Mesendoderm (in vitro differentiated cells): ENCODE results near the gene PLCE1.

Experiments
- DNase-seq: peaks from one replicate; pipeline ENCODE4 v3.0.0; 2013
- H2AK5ac ChIP-seq: 2 replicates; pipeline ENCODE4 v1.6.1; 2013; ENCODE audit warnings: low read length, inconsistent platforms
- H2BK120ac ChIP-seq: 2 replicates; pipeline ENCODE4 v1.6.1; 2013; ENCODE audit warnings: low read depth, mild to moderate bottlenecking, low read length, moderate library complexity, mixed read lengths
- H2BK15ac ChIP-seq: replicated peaks from 2 replicates; pipeline ENCODE4 v1.6.1; 2013; ENCODE audit warnings: low read depth, mild to moderate bottlenecking, moderate library complexity
- H2BK5ac ChIP-seq: 2 replicates; pipeline ENCODE4 v1.6.1; 2013; ENCODE audit warnings: low read length, inconsistent platforms
- H3K18ac ChIP-seq: 2 replicates; pipeline ENCODE4 v1.6.1; 2013; ENCODE audit warnings: mild to moderate bottlenecking, low read length, mixed read lengths
- H3K23ac ChIP-seq: one replicate; pipeline ENCODE4 v1.6.1; 2013; ENCODE audit warnings: low read length
- H3K27ac ChIP-seq: 2 replicates; pipeline ENCODE4 v1.5.1; 2013; ENCODE audit warnings: low read depth, mild to moderate bottlenecking, inconsistent platforms, low read length, moderate library complexity
- H3K27me3 ChIP-seq: 2 replicates; pipeline ENCODE4 v1.6.1; 2013; ENCODE audit warnings: low read length, control low read depth, mild to moderate bottlenecking, inconsistent platforms; ENCODE audit not compliant: insufficient read depth, poor library complexity
- H3K36me3 ChIP-seq: 2 replicates; pipeline ENCODE4 v1.6.1; 2013; ENCODE audit warnings: low read length, inconsistent platforms; ENCODE audit not compliant: control insufficient read depth, insufficient read depth
- H3K4ac ChIP-seq: one replicate; pipeline ENCODE4 v1.6.1; 2013; ENCODE audit warnings: low read depth, mild to moderate bottlenecking, low read length, moderate library complexity
- H3K4me1 ChIP-seq: 2 replicates; pipeline ENCODE4 v1.6.1; 2013; ENCODE audit warnings: low read depth, low read length, inconsistent platforms; ENCODE audit not compliant: control insufficient read depth
- H3K4me2 ChIP-seq: 2 replicates; pipeline ENCODE4 v1.6.1; 2013; ENCODE audit warnings: low read length
- H3K4me3 ChIP-seq: 2 replicates; pipeline ENCODE4 v1.5.1; 2013; ENCODE audit warnings: mild to moderate bottlenecking, low read length
- H3K56ac ChIP-seq: one replicate; pipeline ENCODE4 v1.6.1; 2013; ENCODE audit warnings: low read length
- H3K79me1 ChIP-seq: 2 replicates; pipeline ENCODE4 v1.6.1; 2013; ENCODE audit warnings: low read length, inconsistent platforms
- H3K79me2 ChIP-seq: 2 replicates; pipeline ENCODE4 v1.6.1; 2013; ENCODE audit warnings: mild to moderate bottlenecking, low read length; ENCODE audit not compliant: control insufficient read depth, insufficient read depth
- H3K9ac ChIP-seq: 2 replicates; pipeline ENCODE4 v1.6.1; 2013; ENCODE audit warnings: low read length, inconsistent platforms
- H4K5ac ChIP-seq: one replicate; pipeline ENCODE4 v1.6.1; 2013; ENCODE audit warnings: low read length
- H4K8ac ChIP-seq: one replicate; pipeline ENCODE4 v1.6.1; 2013; ENCODE audit warnings: low read depth, mild to moderate bottlenecking, control low read depth, low read length, moderate library complexity
- WGBS: extraction: QIAGEN DNeasy Blood & Tissue Kit; methylation state at CpG from one replicate; pipeline ENCODE4 v1.1.7; 2013; ENCODE audit warnings: low lambda C conversion rate, missing lambda C conversion rate; ENCODE audit not compliant: insufficient coverage; ENCODE audit errors: extremely low coverage; 5-methylcytosine and 5-hydroxymethylcytosine counted together

PLCE1 gene

GRCh38 chr10:93991114-93991513 lies 2.6 kb upstream of the PLCE1 start:
- Histone ChIP-seq H2BK120ac (no peak overlapping the region), H2AK5ac (no peak overlapping the region), H3K56ac (no peak overlapping the region), H3K23ac (no peak overlapping the region), H3K36me3 (no peaks in the 10 kb centered on the region), H3K4me1 (peaks cover 11% of the 10 kb centered on the region), H3K27me3 (peaks cover 12% of the 10 kb centered on the region), H3K18ac (no peak overlapping the region), H3K9ac (no peak overlapping the region), H3K79me1 (no peaks in the 10 kb centered on the region), H3K27ac (no peak overlapping the region), H4K5ac (no peak overlapping the region), H3K4me2 (no peak overlapping the region), H3K4ac (no peak overlapping the region), H3K4me3 (no peak overlapping the region), H2BK15ac (no peak overlapping the region), H2BK5ac (no peak overlapping the region), H4K8ac (no peak overlapping the region), H3K79me2 (no peaks in the 10 kb centered on the region)
- no peak for DNase-seq
- no CpG with 5 or more reads among the region's 4 CpGs for WGBS

GRCh38 chr10:93991596-93992284 lies 2.0 kb upstream of the PLCE1 start:
- no peak overlapping the region for H4K8ac ChIP-seq
- peak; percentile 94 for DNase-seq
- no CpG with 5 or more reads among the region's 8 CpGs for WGBS
- H3K36me3 ChIP-seq = no peaks in the 10 kb centered on the region
- no peak overlapping the region for H3K18ac ChIP-seq
- no peak overlapping the region for H3K23ac ChIP-seq
- no peak overlapping the region for H3K4ac ChIP-seq
- H2BK5ac ChIP-seq = no peak overlapping the region
- H3K4me1 ChIP-seq = peaks cover 11% of the 10 kb centered on the region
- no peaks in the 10 kb centered on the region for H3K79me1 ChIP-seq
- no peak overlapping the region for H2BK15ac ChIP-seq
- H3K27ac ChIP-seq = no peak overlapping the region
- no peak overlapping the region for H3K9ac ChIP-seq
- H2BK120ac ChIP-seq = no peak overlapping the region
- H3K27me3 ChIP-seq = peaks cover 12% of the 10 kb centered on the region
- no peak overlapping the region for H3K4me2 ChIP-seq
- H3K4me3 ChIP-seq = no peak overlapping the region
- H4K5ac ChIP-seq = no peak overlapping the region
- no peak overlapping the region for H3K56ac ChIP-seq
- H3K79me2 ChIP-seq = no peaks in the 10 kb centered on the region
- no peak overlapping the region for H2AK5ac ChIP-seq

- Histone ChIP-seq H3K27me3 (peaks cover 12% of the 10 kb centered on the region), H3K4me1 (peaks cover 11% of the 10 kb centered on the region), H4K8ac (no peak overlapping the region), H3K79me2 (no peaks in the 10 kb centered on the region), H2BK5ac (peak overlapping the region; percentile 76), H4K5ac (no peak overlapping the region), H3K23ac (no peak overlapping the region), H3K4me3 (no peak overlapping the region), H3K9ac (peak overlapping the region; percentile 29), H3K4ac (no peak overlapping the region), H3K4me2 (no peak overlapping the region), H2BK15ac (no peak overlapping the region), H3K56ac (peak overlapping the region; percentile 71), H2BK120ac (no peak overlapping the region), H3K79me1 (no peaks in the 10 kb centered on the region), H3K27ac (no peak overlapping the region), H3K18ac (no peak overlapping the region), H3K36me3 (no peaks in the 10 kb centered on the region), H2AK5ac (peak overlapping the region; percentile 44)
- WGBS = no CpG with 5 or more reads among the region's 2 CpGs
- peak; percentile 83 for DNase-seq
Measured at GRCh38 chr10:93992400-93993030, 1.2 kb upstream of the PLCE1 start.

GRCh38 chr10:93993414-93993781 lies 333 bp upstream of the PLCE1 start:
- peak overlapping the region; percentile 20 for H3K4ac ChIP-seq
- no peak overlapping the region for H3K23ac ChIP-seq
- no peaks in the 10 kb centered on the region for H3K36me3 ChIP-seq
- peaks cover 11% of the 10 kb centered on the region for H3K4me1 ChIP-seq
- peak overlapping the region; percentile 64 for H3K18ac ChIP-seq
- peak overlapping the region; percentile 69 for H3K4me2 ChIP-seq
- H3K9ac ChIP-seq = peak overlapping the region; percentile 42
- H2BK5ac ChIP-seq = no peak overlapping the region
- H2BK120ac ChIP-seq = peak overlapping the region; percentile 24
- H3K79me2 ChIP-seq = no peaks in the 10 kb centered on the region
- no peak overlapping the region for H4K8ac ChIP-seq
- no peak overlapping the region for H3K27ac ChIP-seq
- no peaks in the 10 kb centered on the region for H3K79me1 ChIP-seq
- no peak for DNase-seq
- WGBS = no CpG with 5 or more reads among the region's 25 CpGs
- no peak overlapping the region for H2BK15ac ChIP-seq
- no peak overlapping the region for H2AK5ac ChIP-seq
- H3K27me3 ChIP-seq = peaks cover 12% of the 10 kb centered on the region
- H3K4me3 ChIP-seq = no peak overlapping the region
- H3K56ac ChIP-seq = peak overlapping the region; percentile 77
- no peak overlapping the region for H4K5ac ChIP-seq

GRCh38 chr10:93994438-93994801 lies 689 bp downstream of the PLCE1 start:
- H3K27me3 ChIP-seq = peaks cover 12% of the 10 kb centered on the region
- no peak overlapping the region for H3K18ac ChIP-seq
- H3K27ac ChIP-seq = no peak overlapping the region
- no peak overlapping the region for H3K4ac ChIP-seq
- no peak overlapping the region for H4K8ac ChIP-seq
- no peak overlapping the region for H2AK5ac ChIP-seq
- peak overlapping the region; percentile 69 for H3K4me2 ChIP-seq
- no peak overlapping the region for H4K5ac ChIP-seq
- peak; percentile 6 for DNase-seq
- no peak overlapping the region for H2BK5ac ChIP-seq
- no peaks in the 10 kb centered on the region for H3K79me1 ChIP-seq
- H3K23ac ChIP-seq = no peak overlapping the region
- WGBS = no CpG with 5 or more reads among the region's 12 CpGs
- H3K56ac ChIP-seq = peak overlapping the region; percentile 88
- H3K79me2 ChIP-seq = no peaks in the 10 kb centered on the region
- H3K9ac ChIP-seq = peak overlapping the region; percentile 70
- peaks cover 11% of the 10 kb centered on the region for H3K4me1 ChIP-seq
- no peak overlapping the region for H3K4me3 ChIP-seq
- no peaks in the 10 kb centered on the region for H3K36me3 ChIP-seq
- no peak overlapping the region for H2BK15ac ChIP-seq
- no peak overlapping the region for H2BK120ac ChIP-seq
